Subcutaneous abdominal adipose tissue (tissue), 5 donors: ENCODE measurements around the gene ELMO3.

Experiments used
- H3K27ac ChIP-seq: one replicate; pipeline ENCODE4 v1.7.0; 2013; ENCODE audit warnings: low read depth, mild to moderate bottlenecking, inconsistent platforms, low read length, moderate library complexity
- H3K27me3 ChIP-seq, 5 donors: one replicate each; pipeline ENCODE4 v1.7.0; 2013; ENCODE audit warnings: low read length in 5 of 5, inconsistent platforms in 1 of 5; ENCODE audit not compliant: control insufficient read depth in 5 of 5, insufficient read depth in 4 of 5
- H3K36me3 ChIP-seq, 5 donors: one replicate each; pipeline ENCODE4 v1.7.0; 2013; ENCODE audit warnings: low read length in 5 of 5; ENCODE audit not compliant: control insufficient read depth in 5 of 5, insufficient read depth in 5 of 5
- H3K4me1 ChIP-seq, 5 donors: one replicate each; pipeline ENCODE4 v1.7.0; 2013; ENCODE audit warnings: low read length in 5 of 5, mild to moderate bottlenecking in 3 of 5, moderate library complexity in 1 of 5; ENCODE audit not compliant: control insufficient read depth in 5 of 5, insufficient read depth in 5 of 5
- H3K4me3 ChIP-seq, 5 donors: one replicate each; pipeline ENCODE4 v1.7.0; 2013; ENCODE audit warnings: low read length in 5 of 5, low read depth in 1 of 5
- H3K9ac ChIP-seq, 5 donors: one replicate each; pipeline ENCODE4 v1.7.0; 2013; ENCODE audit warnings: low read length in 5 of 5, mild to moderate bottlenecking in 4 of 5, moderate library complexity in 3 of 5
- H3K9me3 ChIP-seq, 5 donors: one replicate each; pipeline ENCODE4 v1.7.0; 2013; ENCODE audit warnings: low read length in 5 of 5; ENCODE audit not compliant: control insufficient read depth in 5 of 5
- donor health status: healthy.
- donor health status: healthy.
- donor health status: healthy.
- donor health status: healthy.
- donor health status: healthy.

The ELMO3 gene

GRCh38 chr16:67164599-67165061, 34.3 kb upstream of the ELMO3 start, which contains the start of gene HSF4:
Gene HSF4 (plus strand): TSS chr16:67164745. CDS start chr16:67164812, 67 bp downstream.
- H3K36me3 ChIP-seq = peaks cover 0 to 10% (median 0%) of the 10 kb centered on the region in 5 donors
- peak within 1 kb of the TSS; percentile 47 to 70 (median 61) for H3K4me3 ChIP-seq
- peaks cover 0 to 19% (median 5%) of the 10 kb centered on the region in 5 donors for H3K27me3 ChIP-seq
- H3K4me1 ChIP-seq = peaks cover 0 to 72% (median 59%) of the 10 kb centered on the region in 5 donors
- H3K9me3 ChIP-seq = no peaks in the 10 kb centered on the region
- H3K27ac ChIP-seq = no peak within 1 kb of the TSS
- peak within 1 kb of the TSS in 3 of 5 donors; percentile 30 to 66 (median 64) for H3K9ac ChIP-seq

DNA sequence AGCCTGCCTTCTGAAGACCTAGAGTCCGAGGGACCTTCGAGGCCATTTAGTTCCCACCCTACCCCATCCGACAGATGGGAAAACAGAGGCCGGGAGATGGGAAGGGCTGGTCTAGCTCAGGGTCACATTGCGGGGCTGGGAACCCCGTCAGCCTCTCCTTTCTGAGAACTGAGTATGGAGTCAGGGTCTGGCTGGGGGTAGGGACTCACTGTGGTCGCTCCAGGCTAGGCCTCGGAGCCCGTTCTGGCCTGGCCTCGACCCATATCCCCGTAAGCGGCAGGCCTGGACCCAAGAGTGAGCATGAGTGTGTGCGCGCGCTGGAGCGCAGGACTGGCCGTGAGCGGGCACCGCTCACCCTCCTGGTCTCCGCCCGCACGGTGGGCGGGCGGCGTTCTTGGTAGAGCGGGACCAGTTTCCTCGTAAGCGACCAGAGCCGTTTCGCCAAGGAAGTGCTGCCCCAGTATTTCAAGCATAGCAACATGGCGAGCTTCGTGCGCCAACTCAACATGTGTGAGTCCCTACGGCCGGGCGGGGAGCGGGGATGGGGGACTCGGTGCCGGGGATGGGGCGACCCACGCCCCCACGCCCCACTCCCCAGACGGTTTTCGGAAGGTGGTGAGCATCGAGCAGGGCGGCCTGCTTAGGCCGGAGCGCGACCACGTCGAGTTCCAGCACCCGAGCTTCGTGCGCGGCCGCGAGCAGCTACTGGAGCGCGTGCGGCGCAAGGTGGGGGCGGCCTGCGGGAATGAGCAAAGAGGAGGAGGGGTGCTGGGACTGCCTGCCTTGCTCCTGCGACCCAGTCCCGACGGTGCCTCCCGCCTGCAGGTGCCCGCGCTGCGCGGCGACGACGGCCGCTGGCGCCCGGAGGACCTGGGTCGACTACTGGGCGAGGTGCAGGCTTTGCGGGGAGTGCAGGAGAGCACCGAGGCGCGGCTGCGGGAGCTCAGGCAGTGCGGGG, 33.5 kb upstream of the ELMO3 start:
- Histone ChIP-seq H3K27me3 (peaks cover 0 to 19% (median 5%) of the 10 kb centered on the region in 5 donors), H3K9ac (peak overlapping the region in 3 of 5 donors; percentile 30 to 66 (median 64)), H3K9me3 (no peaks in the 10 kb centered on the region), H3K36me3 (peaks cover 0 to 10% (median 0%) of the 10 kb centered on the region in 5 donors), H3K4me1 (peaks cover 0 to 73% (median 59%) of the 10 kb centered on the region in 5 donors), H3K27ac (no peak overlapping the region), H3K4me3 (peak overlapping the region; percentile 44 to 66 (median 59))

GRCh38 chr16:67166110-67166547, 32.8 kb upstream of the ELMO3 start:
- H3K27me3 ChIP-seq = peaks cover 0 to 19% (median 5%) of the 10 kb centered on the region in 5 donors
- no peak overlapping the region for H3K4me3 ChIP-seq
- peaks cover 0 to 10% (median 0%) of the 10 kb centered on the region in 5 donors for H3K36me3 ChIP-seq
- no peak overlapping the region for H3K9ac ChIP-seq
- H3K9me3 ChIP-seq = no peaks in the 10 kb centered on the region
- no peak overlapping the region for H3K27ac ChIP-seq
- H3K4me1 ChIP-seq = peaks cover 0 to 71% (median 58%) of the 10 kb centered on the region in 5 donors

- Histone ChIP-seq H3K9ac (peak overlapping the region in 1 of 5 donors; percentile 1), H3K27me3 (peaks cover 0 to 16% (median 5%) of the 10 kb centered on the region in 5 donors), H3K27ac (no peak overlapping the region), H3K4me1 (peaks cover 0 to 71% (median 58%) of the 10 kb centered on the region in 5 donors), H3K4me3 (no peak overlapping the region), H3K9me3 (no peaks in the 10 kb centered on the region), H3K36me3 (peaks cover 0 to 10% (median 0%) of the 10 kb centered on the region in 5 donors)
These were observed 32.2 kb upstream of the ELMO3 start for GRCh38 chr16:67166598-67167168.

GRCh38 chr16:67167588-67167987, 31.3 kb upstream of the ELMO3 start:
- H3K9ac ChIP-seq = peak overlapping the region in 1 of 5 donors; percentile 25
- no peaks in the 10 kb centered on the region for H3K9me3 ChIP-seq
- peaks cover 0 to 16% (median 5%) of the 10 kb centered on the region in 5 donors for H3K27me3 ChIP-seq
- peaks cover 0 to 10% (median 0%) of the 10 kb centered on the region in 5 donors for H3K36me3 ChIP-seq
- no peak overlapping the region for H3K4me3 ChIP-seq
- no peak overlapping the region for H3K27ac ChIP-seq
- peaks cover 0 to 63% (median 55%) of the 10 kb centered on the region in 5 donors for H3K4me1 ChIP-seq

GRCh38 chr16:67169011-67169451, 29.9 kb upstream of the ELMO3 start:
- Histone ChIP-seq H3K9me3 (no peaks in the 10 kb centered on the region), H3K9ac (no peak overlapping the region), H3K36me3 (peaks cover 0 to 10% (median 0%) of the 10 kb centered on the region in 5 donors), H3K27me3 (peaks cover 0 to 6% (median 5%) of the 10 kb centered on the region in 5 donors), H3K4me3 (no peak overlapping the region), H3K4me1 (peaks cover 2 to 61% (median 52%) of the 10 kb centered on the region in 5 donors), H3K27ac (no peak overlapping the region)

- Histone ChIP-seq H3K36me3 (peaks cover 0 to 10% (median 0%) of the 10 kb centered on the region in 5 donors), H3K4me1 (peaks cover 4 to 63% (median 54%) of the 10 kb centered on the region in 5 donors), H3K9ac (peak overlapping the region in 4 of 5 donors; percentile 47 to 77 (median 65)), H3K27ac (peak overlapping the region; percentile 84), H3K27me3 (peaks cover 0 to 6% (median 5%) of the 10 kb centered on the region in 5 donors), H3K9me3 (no peaks in the 10 kb centered on the region), H3K4me3 (peak overlapping the region in 4 of 5 donors; percentile 58 to 68 (median 62))
These were observed 29.2 kb upstream of the ELMO3 start for GRCh38 chr16:67169642-67170167.

- Histone ChIP-seq H3K4me1 (peaks cover 5 to 63% (median 53%) of the 10 kb centered on the region in 5 donors), H3K36me3 (peaks cover 0 to 14% (median 3%) of the 10 kb centered on the region in 5 donors), H3K27ac (peak within 1 kb of the TSS; percentile 87), H3K4me3 (peak within 1 kb of the TSS; percentile 35 to 68 (median 59)), H3K27me3 (peaks cover 0 to 4% (median under 1%) of the 10 kb centered on the region in 5 donors), H3K9ac (peak within 1 kb of the TSS; percentile 22 to 77 (median 64)), H3K9me3 (no peaks in the 10 kb centered on the region)
These were observed 28.6 kb upstream of the ELMO3 start, which contains the start of gene NOL3 for GRCh38 chr16:67170168-67170948. Gene NOL3 (plus strand): TSS chr16:67170538.
